Measurements from ENCODE around the gene ARHGEF38. TPM values are rescaled to one million over a fixed set of nuclear protein-coding genes. Genes with fewer than 3 reads are reported as not detected.

ARHGEF38 gene
- total RNA-seq, 1 experiment from 2014 or later = not detected

- Histone ChIP-seq H3K27ac (ENCODE audit: low read depth, low read length, poor library complexity, severe bottlenecking) (no peak overlapping the region), H3K9me3 (ENCODE audit: low read depth, low read length, poor library complexity, severe bottlenecking) (no peaks in the 10 kb centered on the region), H3K36me3 (ENCODE audit: insufficient read depth, low read length, poor library complexity, severe bottlenecking) (no peaks in the 10 kb centered on the region), H3K4me1 (ENCODE audit: insufficient read depth, low read length, poor library complexity, severe bottlenecking) (peaks cover 10% of the 10 kb centered on the region), H3K4me3 (ENCODE audit: low read depth, low read length, poor library complexity, severe bottlenecking) (no peak overlapping the region), H3K27me3 (replicated peaks; ENCODE audit: insufficient read depth, low read depth, low read length, poor library complexity) (no peaks in the 10 kb centered on the region)
- TF ChIP-seq EZH2 (IDR thresholded peaks at IDR 0.05; ENCODE audit: borderline replicate concordance, low read depth, low read length, poor library complexity, severe bottlenecking) (no peak), CTCF (conservative IDR thresholded peaks at IDR 0.05; ENCODE audit: low read depth, low read length) (no peak)
- POLR2A ChIA-PET (ENCODE audit: low non-redundant PET) = no interaction called here
- BruUV-seq (replicated peaks) = no TSS peak
- DNase-seq (ENCODE audit: low spot score) = no peak
- intact Hi-C loops (cut with micrococcal nuclease; ENCODE audit: unreplicated experiment) = no loop called here
- CTCF ChIA-PET = no interaction called here
Measured at GRCh38 chr4:105547769-105548168, 4.7 kb upstream of the ARHGEF38 start.

GRCh38 chr4:105548483-105548882 is 3.9 kb upstream of the ARHGEF38 start:
- POLR2A ChIA-PET (ENCODE audit: low non-redundant PET) = interaction anchor here (0.7 kb wide), 1 partner anchor 158 kb away, joined by 3 read pairs; no protein-coding TSS in a partner anchor
- intact Hi-C loops (cut with micrococcal nuclease; ENCODE audit: unreplicated experiment) = no loop called here
- DNase-seq (ENCODE audit: low spot score) = peak; percentile 71
- Histone ChIP-seq H3K4me3 (ENCODE audit: low read depth, low read length, poor library complexity, severe bottlenecking) (no peak overlapping the region), H3K27ac (ENCODE audit: low read depth, low read length, poor library complexity, severe bottlenecking) (no peak overlapping the region), H3K9me3 (ENCODE audit: low read depth, low read length, poor library complexity, severe bottlenecking) (no peaks in the 10 kb centered on the region), H3K4me1 (ENCODE audit: insufficient read depth, low read length, poor library complexity, severe bottlenecking) (peaks cover 10% of the 10 kb centered on the region), H3K36me3 (ENCODE audit: insufficient read depth, low read length, poor library complexity, severe bottlenecking) (no peaks in the 10 kb centered on the region), H3K27me3 (replicated peaks; ENCODE audit: insufficient read depth, low read depth, low read length, poor library complexity) (no peaks in the 10 kb centered on the region)
- TF ChIP-seq EZH2 (IDR thresholded peaks at IDR 0.05; ENCODE audit: borderline replicate concordance, low read depth, low read length, poor library complexity, severe bottlenecking) (no peak), CTCF (conservative IDR thresholded peaks at IDR 0.05; ENCODE audit: low read depth, low read length) (no peak)
- CTCF ChIA-PET = no interaction called here
- no TSS peak for BruUV-seq (replicated peaks)

GRCh38 chr4:105550641-105551040 is 1.8 kb upstream of the ARHGEF38 start:
- no peaks in the 10 kb centered on the region for H3K9me3 ChIP-seq (ENCODE audit: low read depth, low read length, poor library complexity, severe bottlenecking)
- H3K27me3 ChIP-seq (replicated peaks; ENCODE audit: insufficient read depth, low read depth, low read length, poor library complexity) = no peaks in the 10 kb centered on the region
- H3K4me1 ChIP-seq (ENCODE audit: insufficient read depth, low read length, poor library complexity, severe bottlenecking) = peaks cover 10% of the 10 kb centered on the region
- intact Hi-C loops (cut with micrococcal nuclease; ENCODE audit: unreplicated experiment) = no loop called here
- no peak overlapping the region for H3K27ac ChIP-seq (ENCODE audit: low read depth, low read length, poor library complexity, severe bottlenecking)
- ChIA-PET CTCF (no interaction called here), POLR2A (ENCODE audit: low non-redundant PET) (no interaction called here)
- BruUV-seq (replicated peaks) = no TSS peak
- no peak for DNase-seq (ENCODE audit: low spot score)
- no peak overlapping the region for H3K4me3 ChIP-seq (ENCODE audit: low read depth, low read length, poor library complexity, severe bottlenecking)
- no peaks in the 10 kb centered on the region for H3K36me3 ChIP-seq (ENCODE audit: insufficient read depth, low read length, poor library complexity, severe bottlenecking)
- TF ChIP-seq EZH2 (IDR thresholded peaks at IDR 0.05; ENCODE audit: borderline replicate concordance, low read depth, low read length, poor library complexity, severe bottlenecking) (no peak), CTCF (conservative IDR thresholded peaks at IDR 0.05; ENCODE audit: low read depth, low read length) (no peak)
